ENCODE measurements around the gene ADARB2.

The ADARB2 gene

GRCh38 chr10:1396297-1396635, 341.1 kb downstream of the ADARB2 start:
- H3K4me3 ChIP-seq (ENCODE audit: low read depth, low read length), result no peak overlapping the region
- TF ChIP-seq, protein P1, sequence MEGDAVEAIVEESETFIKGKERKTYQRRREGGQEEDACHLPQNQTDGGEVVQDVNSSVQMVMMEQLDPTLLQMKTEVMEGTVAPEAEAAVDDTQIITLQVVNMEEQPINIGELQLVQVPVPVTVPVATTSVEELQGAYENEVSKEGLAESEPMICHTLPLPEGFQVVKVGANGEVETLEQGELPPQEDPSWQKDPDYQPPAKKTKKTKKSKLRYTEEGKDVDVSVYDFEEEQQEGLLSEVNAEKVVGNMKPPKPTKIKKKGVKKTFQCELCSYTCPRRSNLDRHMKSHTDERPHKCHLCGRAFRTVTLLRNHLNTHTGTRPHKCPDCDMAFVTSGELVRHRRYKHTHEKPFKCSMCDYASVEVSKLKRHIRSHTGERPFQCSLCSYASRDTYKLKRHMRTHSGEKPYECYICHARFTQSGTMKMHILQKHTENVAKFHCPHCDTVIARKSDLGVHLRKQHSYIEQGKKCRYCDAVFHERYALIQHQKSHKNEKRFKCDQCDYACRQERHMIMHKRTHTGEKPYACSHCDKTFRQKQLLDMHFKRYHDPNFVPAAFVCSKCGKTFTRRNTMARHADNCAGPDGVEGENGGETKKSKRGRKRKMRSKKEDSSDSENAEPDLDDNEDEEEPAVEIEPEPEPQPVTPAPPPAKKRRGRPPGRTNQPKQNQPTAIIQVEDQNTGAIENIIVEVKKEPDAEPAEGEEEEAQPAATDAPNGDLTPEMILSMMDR (IDR thresholded peaks at IDR 0.05; ENCODE audit: borderline replicate concordance, insufficient read depth, low read depth, low read length), result no peak

- TF ChIP-seq, protein P1 (IDR thresholded peaks at IDR 0.05; ENCODE audit: borderline replicate concordance, insufficient read depth, low read depth, low read length), result no peak
- H3K4me3 ChIP-seq (ENCODE audit: low read depth, low read length), result no peak overlapping the region
Measured at GRCh38 chr10:1395481-1396296, 341.6 kb downstream of the ADARB2 start.

- TF ChIP-seq, protein P1 (IDR thresholded peaks at IDR 0.05; ENCODE audit: borderline replicate concordance, insufficient read depth, low read depth, low read length), result no peak
- H3K4me3 ChIP-seq (ENCODE audit: low read depth, low read length), result no peak overlapping the region
Measured at GRCh38 chr10:1395025-1395480, 342.3 kb downstream of the ADARB2 start.

- H3K4me3 ChIP-seq (ENCODE audit: low read depth, low read length), result no peak overlapping the region
- TF ChIP-seq, protein P1 (IDR thresholded peaks at IDR 0.05; ENCODE audit: borderline replicate concordance, insufficient read depth, low read depth, low read length), result no peak
Measured at GRCh38 chr10:1394155-1394912, 343.0 kb downstream of the ADARB2 start.

DNA sequence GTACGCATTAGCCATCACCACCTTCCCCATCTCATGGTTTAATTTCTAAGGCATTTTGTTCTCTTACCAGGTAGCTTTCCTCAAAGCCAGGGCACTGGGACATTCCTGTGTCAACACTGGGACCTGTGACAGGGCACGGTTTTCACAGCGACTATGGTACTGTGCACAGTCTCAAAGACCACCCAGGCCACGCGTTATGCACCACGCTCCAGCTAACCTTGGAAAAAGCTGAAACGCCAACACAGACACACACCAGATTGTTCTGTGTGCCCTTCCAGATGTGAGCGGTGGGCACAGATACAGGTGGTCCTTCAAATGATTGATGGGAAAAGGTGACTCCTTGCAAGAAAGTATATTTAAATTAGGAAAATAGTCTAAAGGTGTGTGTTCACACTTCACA, 343.8 kb downstream of the ADARB2 start:
- TF ChIP-seq, protein P1 (IDR thresholded peaks at IDR 0.05; ENCODE audit: borderline replicate concordance, insufficient read depth, low read depth, low read length), result no peak
- no peak overlapping the region for H3K4me3 ChIP-seq (ENCODE audit: low read depth, low read length)

- TF ChIP-seq, protein P1 (IDR thresholded peaks at IDR 0.05; ENCODE audit: borderline replicate concordance, insufficient read depth, low read depth, low read length), result no peak
- no peak overlapping the region for H3K4me3 ChIP-seq (ENCODE audit: low read depth, low read length)
Measured at GRCh38 chr10:1392127-1392526, 345.2 kb downstream of the ADARB2 start.

Data from GM12875 (cell line).